Measurements from ENCODE around the gene LMCD1.

GRCh38 chr3:8539419-8539818 lies 37.8 kb downstream of the LMCD1 start:
- TF ChIP-seq CTCF (conservative IDR thresholded peaks at IDR 0.05; ENCODE audit: low read length) (no peak), EZH2phosphoT487 (IDR thresholded peaks at IDR 0.05; ENCODE audit: borderline replicate concordance) (no peak)

Measured in Loucy (cell line).